CD4-positive, alpha-beta T cell (primary cell): ENCODE data around the gene TMEM63C. TPM values are rescaled to one million over a fixed set of nuclear protein-coding genes. Genes with fewer than 3 reads are reported as not detected.

Experiments
- ATAC-seq: fragments of 200-7000 bp; cut with Tn5 transposase; one replicate; pipeline ENCODE4 v1.10.0; 2022; ENCODE audit warnings: mild to moderate bottlenecking; ENCODE audit not compliant: poor library complexity
- CTCF ChIA-PET: fragments of 350-600 bp; sonication (Branson Sonifier 250); formaldehyde crosslinking; loops from one replicate; lab custom pipeline; 2021; ENCODE audit warnings: antibody characterized with exemption, inconsistent platforms; lab: Charles Lee
- POLR2A ChIA-PET: fragments of 350-600 bp; sonication (Branson Sonifier 250); formaldehyde crosslinking; loops from one replicate; lab custom pipeline; 2021; ENCODE audit warnings: antibody characterized with exemption, inconsistent platforms; lab: Charles Lee
- DNase-seq, 14 experiments: peaks; one replicate each; pipeline ENCODE4 v3.0.0-alpha.2; 2013 to 2020; ENCODE audit warnings: mixed read lengths in 2 of 14
- H3K27ac ChIP-seq, 2 donors: one replicate each; pipeline versions ENCODE4 v1.5.1 to v1.7.0; 2013; ENCODE audit warnings: low read length in 2 of 2, low read depth in 1 of 2, mild to moderate bottlenecking in 1 of 2
- H3K27me3 ChIP-seq, 2 experiments: 1 replicate in 1 of 2; 2 replicates in 1 of 2; pipeline versions ENCODE4 v1.6.1 to v1.7.0; 2013; ENCODE audit warnings: low read length in 2 of 2, control low read depth in 1 of 2, mild to moderate bottlenecking in 1 of 2, moderate library complexity in 1 of 2; ENCODE audit not compliant: insufficient read depth in 2 of 2, control insufficient read depth in 1 of 2
- H3K36me3 ChIP-seq: one replicate; pipeline ENCODE4 v1.6.1; 2013; ENCODE audit warnings: low read length, control low read depth; ENCODE audit not compliant: insufficient read depth
- H3K4me1 ChIP-seq: one replicate; pipeline ENCODE4 v1.6.1; 2013; ENCODE audit warnings: low read length, control low read depth; ENCODE audit not compliant: insufficient read depth
- H3K4me3 ChIP-seq: one replicate; pipeline ENCODE4 v1.5.1; 2013; ENCODE audit warnings: mild to moderate bottlenecking, low read length, moderate library complexity
- H3K9me3 ChIP-seq, 2 experiments: 1 replicate in 1 of 2; 2 replicates in 1 of 2; pipeline versions ENCODE4 v1.6.1 to v1.7.0; 2013; ENCODE audit warnings: low read length in 2 of 2, mild to moderate bottlenecking in 2 of 2, control low read depth in 1 of 2, moderate library complexity in 1 of 2; ENCODE audit not compliant: control insufficient read depth in 1 of 2, insufficient read depth in 1 of 2
- H3K27ac Mint-ChIP-seq: one replicate; pipeline ENCODE4 v1.8.0; 2020; ENCODE audit warnings: mixed read lengths
- H3K27me3 Mint-ChIP-seq: one replicate; pipeline ENCODE4 v1.8.0; 2021; ENCODE audit warnings: mixed read lengths
- H3K36me3 Mint-ChIP-seq: one replicate; pipeline ENCODE4 v1.8.0; 2021; ENCODE audit warnings: low read depth, mixed read lengths
- H3K4me1 Mint-ChIP-seq: one replicate; pipeline ENCODE4 v1.8.0; 2021; ENCODE audit warnings: low read depth, mixed read lengths
- H3K4me3 Mint-ChIP-seq: one replicate; pipeline ENCODE4 v1.8.0; 2020; ENCODE audit warnings: mild to moderate bottlenecking, mixed read lengths
- H3K9me3 Mint-ChIP-seq: one replicate; pipeline ENCODE4 v1.8.0; 2020; ENCODE audit warnings: mixed read lengths
- CTCF ChIP-seq: fragments of 200-600 bp; IDR thresholded peaks from one replicate; pipeline ENCODE4 v1.8.0; 2022; ENCODE audit warnings: antibody characterized with exemption, mild to moderate bottlenecking
- intact Hi-C, 2 experiments: fragments of 100-400 bp; cut with DNase I in 1 of 2; cut with micrococcal nuclease in 1 of 2; formaldehyde crosslinking; loops; one replicate each; pipeline versions ENCODE4 v1.15.1 to v1.9.0; 2023 to 2025; cut with DNase I, micrococcal nuclease
- total RNA-seq, 174 experiments: library from RNA in 2 of 174; stranded (reverse) in 2 of 174; gene quantifications; one replicate each; pipeline ENCODE4 v1.2.3 and lab custom pipeline; 2021 to 2026

TMEM63C gene
- total RNA-seq, 2 experiments from 2014 or later, result 0.58 to 0.89 TPM

GRCh38 chr14:77243853-77244252, 62.3 kb downstream of the TMEM63C start:
- POLR2A ChIA-PET, result no interaction called here
- no peaks in the 10 kb centered on the region for H3K4me1 ChIP-seq
- Mint-ChIP-seq H3K36me3 (no peaks in the 10 kb centered on the region), H3K27ac (no peak overlapping the region), H3K27me3 (no peaks in the 10 kb centered on the region), H3K4me1 (no peaks in the 10 kb centered on the region), H3K4me3 (no peak overlapping the region), H3K9me3 (no peaks in the 10 kb centered on the region)
- no peak overlapping the region for H3K4me3 ChIP-seq
- peaks cover 0 to 7% of the 10 kb centered on the region in 2 experiments for H3K9me3 ChIP-seq
- CTCF ChIA-PET, result no interaction called here
- no peak for TF ChIP-seq CTCF
- DNase-seq (no peak), ATAC-seq (no peak)
- intact Hi-C loops, result no loop called here
- H3K27ac ChIP-seq, result no peak overlapping the region
- H3K27me3 ChIP-seq, result peaks cover 0 to 2% of the 10 kb centered on the region in 2 experiments
- H3K36me3 ChIP-seq, result no peaks in the 10 kb centered on the region

- H3K9me3 ChIP-seq, result no peaks in the 10 kb centered on the region
- ATAC-seq, result no peak
- H3K27ac ChIP-seq, result no peak overlapping the region
- H3K4me3 Mint-ChIP-seq, result no peak overlapping the region
- ChIA-PET CTCF (no interaction called here), POLR2A (no interaction called here)
- H3K36me3 ChIP-seq, result no peaks in the 10 kb centered on the region
- H3K9me3 Mint-ChIP-seq, result no peaks in the 10 kb centered on the region
- H3K27ac Mint-ChIP-seq, result no peak overlapping the region
- intact Hi-C loops, result no loop called here
- no peaks in the 10 kb centered on the region for H3K27me3 Mint-ChIP-seq
- H3K4me1 ChIP-seq, result no peaks in the 10 kb centered on the region
- TF ChIP-seq CTCF, result no peak
- no peaks in the 10 kb centered on the region for H3K36me3 Mint-ChIP-seq
- H3K4me1 Mint-ChIP-seq, result no peaks in the 10 kb centered on the region
- peaks cover 0 to 2% of the 10 kb centered on the region in 2 experiments for H3K27me3 ChIP-seq
- H3K4me3 ChIP-seq, result no peak overlapping the region
- DNase-seq, result no peak
Measured at GRCh38 chr14:77245820-77246219, 64.2 kb downstream of the TMEM63C start.

- Mint-ChIP-seq H3K9me3 (no peaks in the 10 kb centered on the region), H3K36me3 (no peaks in the 10 kb centered on the region), H3K27me3 (no peaks in the 10 kb centered on the region), H3K4me3 (no peak overlapping the region), H3K4me1 (no peaks in the 10 kb centered on the region), H3K27ac (no peak overlapping the region)
- no peak overlapping the region for H3K4me3 ChIP-seq
- no peaks in the 10 kb centered on the region for H3K36me3 ChIP-seq
- no peak for TF ChIP-seq CTCF
- H3K27me3 ChIP-seq, result peaks cover 0 to 2% of the 10 kb centered on the region in 2 experiments
- no peaks in the 10 kb centered on the region for H3K9me3 ChIP-seq
- H3K27ac ChIP-seq, result no peak overlapping the region
- no peak for ATAC-seq
- no peak for DNase-seq
- ChIA-PET POLR2A (no interaction called here), CTCF (no interaction called here)
- H3K4me1 ChIP-seq, result no peaks in the 10 kb centered on the region
- intact Hi-C loops, result no loop called here
Measured at GRCh38 chr14:77246784-77247183, 65.2 kb downstream of the TMEM63C start.
